ENCODE results near the gene HNRNPR. TPM values are rescaled to one million over a fixed set of nuclear protein-coding genes. Genes with fewer than 3 reads are reported as not detected.

Gene HNRNPR
- total and polyA plus RNA-seq, 2 of the 8 experiments (the other 6 are each of a cell fraction or from before 2014, with no cell fraction given) = 110 to 214 TPM

- no peak overlapping the region for H4K5ac ChIP-seq (ENCODE audit: insufficient read length, low read depth, low read length)
- H3K4me3 ChIP-seq (ENCODE audit: extremely low read depth in 1 of 4, insufficient read depth in 2 of 4, low read depth in 3 of 4, low read length in 4 of 4) = no peak overlapping the region
- H3K4me2 ChIP-seq (ENCODE audit: insufficient read depth in 1 of 2, low read depth in 2 of 2, low read length in 2 of 2) = no peak overlapping the region
- no peak overlapping the region for H2BK120ac ChIP-seq (replicated peaks; ENCODE audit: low read depth, low read length)
- H4K91ac ChIP-seq (replicated peaks; ENCODE audit: insufficient read length, low read length) = no peak overlapping the region
- no peak overlapping the region for H3K23ac ChIP-seq (ENCODE audit: insufficient read length)
- ChIA-PET CTCF (ENCODE audit: partially characterized antibody) (interaction anchor here (3.3 kb wide), 1 partner anchor 47 kb away, joined by 12 read pairs; no protein-coding TSS in a partner anchor), POLR2A (ENCODE audit: partially characterized antibody) (interaction anchor here (0.6 to 2.7 kb wide), 4 partner anchors 11 to 15 kb away, joined by 3 to 17 read pairs (median 8); partner anchors contain the start of gene HNRNPR)
- H3K79me2 ChIP-seq (ENCODE audit: control insufficient read depth in 1 of 2, insufficient read depth in 2 of 2, low read length in 2 of 2) = no peaks in the 10 kb centered on the region
- H3K9ac ChIP-seq (replicated peaks in 1 of 4; ENCODE audit: extremely low read depth in 1 of 4, low read depth in 3 of 4, low read length in 3 of 4) = no peak overlapping the region
- no peaks in the 10 kb centered on the region for H3K4me1 ChIP-seq (replicated peaks in 1 of 4; ENCODE audit: control insufficient read depth in 3 of 4, insufficient read depth in 4 of 4, low read length in 3 of 4)
- H3K23me2 ChIP-seq (ENCODE audit: low read depth, low read length) = no peaks in the 10 kb centered on the region; the same call in 1 of the 2 replicates
- no peak overlapping the region for H3K56ac ChIP-seq (replicated peaks; ENCODE audit: insufficient read length, low read depth, low read length)
- no peak overlapping the region for H2AK5ac ChIP-seq (ENCODE audit: low read depth, low read length)
- H3K27me3 ChIP-seq (replicated peaks in 1 of 4; ENCODE audit: control insufficient read depth in 3 of 4, extremely low read depth in 1 of 4, insufficient read depth in 3 of 4, low read length in 3 of 4) = peaks cover 78 to 99% (median 94%) of the 10 kb centered on the region in 4 experiments
- no peak for FAIRE-seq
- H3K27ac ChIP-seq (ENCODE audit: low read depth, low read length) = no peak overlapping the region
- H3K79me1 ChIP-seq (ENCODE audit: low read depth, low read length) = no peaks in the 10 kb centered on the region
- H2BK5ac ChIP-seq (ENCODE audit: low read depth, low read length) = no peak overlapping the region
- WGBS, 2 experiments (ENCODE audit: extremely low coverage in 1 of 2, insufficient coverage in 1 of 2, insufficient read length in 1 of 2, insufficient replicate concordance in 2 of 2, low coverage in 1 of 2, low lambda C conversion rate in 2 of 2, missing lambda C conversion rate in 1 of 2) = 85% methylated on average over 8 of the region's 8 CpGs; no CpG with 5 or more reads in 1 of the 2 experiments
- no peak overlapping the region for H2AFZ ChIP-seq (ENCODE audit: low read length)
- H3K9me3 ChIP-seq (ENCODE audit: insufficient read depth in 2 of 2, low read depth in 1 of 2, low read length in 1 of 2) = peaks cover 26 to 29% of the 10 kb centered on the region in 2 experiments
- H3K4ac ChIP-seq (replicated peaks; ENCODE audit: insufficient read length, low read depth, low read length) = no peak overlapping the region
- H3K14ac ChIP-seq (ENCODE audit: insufficient read length) = no peak overlapping the region
- H3K18ac ChIP-seq (ENCODE audit: extremely low read depth, low read length) = no peak overlapping the region
- no peak overlapping the region for H4K8ac ChIP-seq (ENCODE audit: extremely low read depth, insufficient read depth, low read length)
- no peak overlapping the region for H2BK15ac ChIP-seq (ENCODE audit: low read length)
- no peak overlapping the region for H2BK20ac ChIP-seq (ENCODE audit: low read length)
- H3K36me3 ChIP-seq (ENCODE audit: control insufficient read depth in 2 of 4, insufficient read depth in 4 of 4, low read length in 3 of 4) = peaks cover 0 to 27% (median 1%) of the 10 kb centered on the region in 4 experiments; a peak in 3 of 8 replicates
- H2BK12ac ChIP-seq (ENCODE audit: low read depth, low read length) = no peak overlapping the region
- DNase-seq (ENCODE audit: low read depth in 1 of 2, low spot score in 2 of 2) = no peak
- H4K20me1 ChIP-seq (replicated peaks in 1 of 2; ENCODE audit: control insufficient read depth in 1 of 2, insufficient read depth in 2 of 2, low read length in 2 of 2) = peaks cover 3 to 5% of the 10 kb centered on the region in 2 experiments
- TF ChIP-seq BRCA1 (IDR thresholded peaks at IDR 0.05; ENCODE audit: low read depth, low read length) (no peak), KDM5A (IDR thresholded peaks at IDR 0.05; ENCODE audit: low read length) (no peak), USF2 (IDR thresholded peaks at IDR 0.05; ENCODE audit: low read length) (no peak), GABPA (IDR thresholded peaks at IDR 0.05; ENCODE audit: borderline replicate concordance, insufficient read depth, low read length) (no peak), CEBPB (IDR thresholded peaks at IDR 0.05; ENCODE audit: low read depth, low read length) (no peak), SRF (IDR thresholded peaks at IDR 0.05; ENCODE audit: low read depth, low read length) (no peak), TBP (IDR thresholded peaks at IDR 0.05; ENCODE audit: low read depth, low read length) (no peak), TAF1 (IDR thresholded peaks at IDR 0.05; ENCODE audit: low read depth, low read length) (no peak), ZNF274 (IDR thresholded peaks at IDR 0.05; ENCODE audit: borderline replicate concordance, extremely low read depth, low read length) (no peak), ATF3 (IDR thresholded peaks at IDR 0.05; ENCODE audit: insufficient read depth, low read depth, low read length) (no peak), TCF12 (IDR thresholded peaks at IDR 0.05; ENCODE audit: low read depth, low read length) (no peak), SP4 (IDR thresholded peaks at IDR 0.05; ENCODE audit: low read length) (no peak)
Measured at GRCh38 chr1:23356471-23357137, 12.5 kb upstream of the HNRNPR start.
